ENCODE measurements around the gene TPPP.
"Not testable (repeated sequence)": the region's sequence is repeated elsewhere in the genome, so short reads cannot be mapped to it uniquely, and the experiment has no call there.

TPPP gene

GRCh38 chr5:693271-694041 lies at the start of gene TPPP:
TSS of gene TPPP (minus strand) at chr5:693352. CDS start at chr5:678060, 15,292 bp downstream.
- peak; percentile 65 to 79 (median 74) for DNase-seq (ENCODE audit: low read depth in 4 of 4, low spot score in 1 of 4)

GRCh38 chr5:742276-742675 lies 49.1 kb upstream of the TPPP start:
- not testable (repeated sequence) for DNase-seq (ENCODE audit: low read depth in 4 of 4, low spot score in 1 of 4)

GRCh38 chr5:734145-734544 lies 41.0 kb upstream of the TPPP start:
- not testable (repeated sequence) for DNase-seq (ENCODE audit: low read depth in 4 of 4, low spot score in 1 of 4)

GRCh38 chr5:732754-733454 lies 39.8 kb upstream of the TPPP start:
- DNase-seq (ENCODE audit: low read depth in 4 of 4, low spot score in 1 of 4), result not testable (repeated sequence)

GRCh38 chr5:729225-729624 lies 36.1 kb upstream of the TPPP start:
- not testable (repeated sequence) for DNase-seq (ENCODE audit: low read depth in 4 of 4, low spot score in 1 of 4)

GRCh38 chr5:727087-727486 lies 33.9 kb upstream of the TPPP start:
- DNase-seq (ENCODE audit: low read depth in 4 of 4, low spot score in 1 of 4), result not testable (repeated sequence)

- not testable (repeated sequence) for DNase-seq (ENCODE audit: low read depth in 4 of 4, low spot score in 1 of 4)
These were observed 30.7 kb upstream of the TPPP start for GRCh38 chr5:723865-724264.

GRCh38 chr5:723309-723708 lies 30.2 kb upstream of the TPPP start:
- DNase-seq (ENCODE audit: low read depth in 4 of 4, low spot score in 1 of 4), result not testable (repeated sequence)

GRCh38 chr5:719379-719778 lies 26.2 kb upstream of the TPPP start:
- not testable (repeated sequence) for DNase-seq (ENCODE audit: low read depth in 4 of 4, low spot score in 1 of 4)

- no peak for DNase-seq (ENCODE audit: low read depth in 4 of 4, low spot score in 1 of 4)
These were observed 24.0 kb upstream of the TPPP start for GRCh38 chr5:717143-717542.

- not testable (repeated sequence) for DNase-seq (ENCODE audit: low read depth in 4 of 4, low spot score in 1 of 4)
These were observed 23.6 kb upstream of the TPPP start for GRCh38 chr5:716740-717139.

- DNase-seq (ENCODE audit: low read depth in 4 of 4, low spot score in 1 of 4), result not testable (repeated sequence)
These were observed 22.5 kb upstream of the TPPP start for GRCh38 chr5:715636-716035.

GRCh38 chr5:714215-715118 lies 21.3 kb upstream of the TPPP start:
- DNase-seq (ENCODE audit: low read depth in 4 of 4, low spot score in 1 of 4), result not testable (repeated sequence)

GRCh38 chr5:713686-714085 lies 20.5 kb upstream of the TPPP start:
- DNase-seq (ENCODE audit: low read depth in 4 of 4, low spot score in 1 of 4), result not testable (repeated sequence)

- not testable (repeated sequence) for DNase-seq (ENCODE audit: low read depth in 4 of 4, low spot score in 1 of 4)
These were observed 15.8 kb upstream of the TPPP start for GRCh38 chr5:708848-709517.

GRCh38 chr5:708374-708773 lies 15.2 kb upstream of the TPPP start:
- not testable (repeated sequence) for DNase-seq (ENCODE audit: low read depth in 4 of 4, low spot score in 1 of 4)

GRCh38 chr5:706127-706526 lies 13.0 kb upstream of the TPPP start:
- not testable (repeated sequence) for DNase-seq (ENCODE audit: low read depth in 4 of 4, low spot score in 1 of 4)

GRCh38 chr5:696753-697702 lies 3.9 kb upstream of the TPPP start:
- DNase-seq (ENCODE audit: low read depth in 4 of 4, low spot score in 1 of 4), result not testable (repeated sequence)

GRCh38 chr5:696191-696590 lies 3.0 kb upstream of the TPPP start:
- DNase-seq (ENCODE audit: low read depth in 4 of 4, low spot score in 1 of 4), result not testable (repeated sequence)

GRCh38 chr5:695475-695874 lies 2.3 kb upstream of the TPPP start:
- not testable (repeated sequence) for DNase-seq (ENCODE audit: low read depth in 4 of 4, low spot score in 1 of 4)
